GM18907 (cell line): ENCODE measurements around the gene L3MBTL3.
"Not testable (repeated sequence)": the region's sequence is repeated elsewhere in the genome, so short reads cannot be mapped to it uniquely, and the experiment has no call there.

Experiments
- ATAC-seq: cut with Tn5 transposase; IDR thresholded peaks from one replicate; pipeline ENCODE4 v1.9.1; 2021; ENCODE audit warnings: mild to moderate bottlenecking, moderate library complexity; ENCODE audit not compliant: unreplicated experiment

L3MBTL3 gene

DNA sequence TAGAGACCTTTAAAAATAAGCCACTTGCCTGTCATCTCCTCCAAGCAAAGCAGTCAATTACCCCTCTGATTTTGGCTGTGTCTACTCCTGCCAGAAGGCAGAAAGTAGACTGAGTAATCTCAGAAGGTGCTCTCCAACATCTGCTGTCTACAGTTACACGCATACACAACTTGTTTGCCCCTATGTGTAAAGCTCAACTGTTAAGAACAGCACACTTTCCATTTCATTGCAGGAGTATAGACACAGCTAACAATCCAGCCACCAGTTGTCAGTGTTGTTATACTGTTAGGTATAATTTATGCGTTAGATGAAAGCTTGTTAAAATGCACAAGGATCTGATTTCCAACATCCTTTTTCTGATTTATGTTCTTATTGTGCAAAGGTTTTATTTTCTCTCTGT is 116.2 kb downstream of the L3MBTL3 start:
- no peak for ATAC-seq

DNA sequence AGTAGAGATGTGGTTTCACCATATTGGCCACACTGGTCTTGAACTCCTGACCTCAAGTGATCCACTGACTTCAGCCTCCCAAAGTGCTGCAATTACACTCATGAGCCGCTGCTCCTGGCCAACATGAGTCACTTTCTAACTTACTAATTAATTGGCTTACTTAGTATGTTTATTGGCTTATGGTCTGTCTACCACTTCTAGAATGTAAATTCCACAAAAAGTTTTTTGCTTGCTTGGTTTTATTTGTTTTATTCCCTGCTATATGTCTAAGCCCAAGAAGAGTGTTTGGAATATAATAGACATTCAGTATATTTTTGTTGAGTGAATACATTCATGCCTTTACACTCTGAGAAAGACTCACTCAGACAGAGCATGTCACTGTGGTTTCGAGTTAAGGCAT is 118.4 kb downstream of the L3MBTL3 start:
- no peak for ATAC-seq

DNA sequence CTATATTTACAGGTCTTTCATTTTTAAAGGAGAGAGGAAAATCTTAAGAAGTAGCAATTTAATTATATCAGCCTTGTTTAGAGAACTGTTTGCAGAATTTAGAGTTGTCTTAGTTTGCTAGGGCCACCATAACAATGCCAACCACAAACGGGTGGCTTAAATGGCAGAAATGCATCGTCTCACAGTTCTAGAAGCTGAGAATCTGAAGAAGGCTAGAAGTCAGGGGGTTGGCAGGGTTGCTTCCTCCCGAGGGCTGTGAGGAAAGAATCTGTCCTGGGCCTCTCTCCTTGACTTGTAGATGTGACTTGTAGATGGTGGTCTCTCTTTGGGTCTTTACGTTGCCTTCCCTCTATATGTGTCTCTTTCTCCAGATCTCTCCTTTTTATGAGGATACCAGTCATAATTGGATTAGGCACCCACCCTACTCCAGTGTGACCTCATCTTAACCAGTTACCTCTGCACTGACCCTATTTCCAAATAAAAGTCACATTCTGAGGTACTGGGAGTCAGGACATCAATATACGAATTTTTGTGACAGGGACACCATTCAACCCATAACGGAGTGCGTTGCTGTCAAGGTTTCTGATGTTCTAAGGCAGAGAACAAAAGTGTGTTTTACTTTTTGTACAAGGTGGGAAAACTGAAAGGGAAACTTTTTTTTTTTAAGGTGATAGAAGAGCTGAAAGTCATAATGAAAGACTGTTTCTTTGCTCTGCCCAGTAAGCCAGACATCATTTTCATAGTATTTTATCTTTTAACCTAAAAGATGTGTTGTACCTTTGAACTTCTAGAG is 119.9 kb downstream of the L3MBTL3 start:
- ATAC-seq, result peak; percentile 77

DNA sequence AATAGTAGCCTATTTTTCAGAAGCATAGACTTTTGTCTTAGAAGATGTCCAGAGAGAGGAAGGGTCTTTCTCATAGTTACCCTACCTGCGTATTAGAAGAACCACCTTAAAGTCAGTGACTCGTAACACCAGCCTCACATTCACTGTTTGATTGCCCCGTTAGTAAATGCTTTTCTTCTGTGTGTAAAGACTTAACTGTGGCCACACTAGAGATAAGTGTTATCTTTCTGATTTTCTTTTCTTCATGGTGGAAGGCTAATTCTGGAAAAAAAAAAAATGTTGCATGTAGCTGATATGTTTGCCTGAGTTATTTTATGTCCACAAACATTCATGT is 120.5 kb downstream of the L3MBTL3 start:
- peak; percentile 36 for ATAC-seq

DNA sequence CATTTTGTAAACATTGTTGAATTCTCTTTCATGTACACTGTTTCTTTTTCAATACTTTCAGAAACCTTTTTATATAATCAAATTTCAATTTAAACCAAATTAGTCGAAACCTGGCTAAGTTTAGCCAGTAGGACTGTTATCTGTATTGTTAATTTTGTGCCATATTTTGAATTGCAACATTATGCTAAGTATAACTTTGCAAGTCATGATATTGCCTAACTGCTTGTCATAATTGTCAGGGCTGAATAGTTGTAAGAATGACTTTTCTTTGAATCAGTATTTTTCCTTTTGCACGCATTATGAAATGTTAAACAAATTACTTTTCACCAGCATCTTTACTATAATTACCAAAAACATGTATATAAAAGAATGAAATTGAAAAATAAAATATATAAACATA is 121.7 kb downstream of the L3MBTL3 start:
- ATAC-seq, result no peak

DNA sequence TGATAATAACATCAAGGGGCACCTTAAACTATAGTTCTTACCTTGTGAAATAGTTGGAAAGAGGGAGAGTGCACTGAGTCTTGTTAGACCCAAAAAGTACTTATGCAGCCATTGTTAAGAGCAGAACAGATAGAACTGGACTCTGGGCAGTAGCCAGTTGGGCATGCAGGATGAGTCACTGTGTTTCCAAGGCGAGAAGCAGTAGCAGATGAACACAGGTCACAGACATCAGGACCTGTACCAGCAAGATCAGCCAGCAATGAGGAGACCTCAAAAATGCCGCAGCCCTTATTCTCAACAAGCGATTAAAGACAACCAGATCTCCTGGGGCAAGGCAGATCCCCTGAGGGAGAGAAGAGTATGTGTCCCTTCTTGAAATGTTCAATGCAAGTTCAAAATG is 125.3 kb downstream of the L3MBTL3 start:
- ATAC-seq, result no peak

DNA sequence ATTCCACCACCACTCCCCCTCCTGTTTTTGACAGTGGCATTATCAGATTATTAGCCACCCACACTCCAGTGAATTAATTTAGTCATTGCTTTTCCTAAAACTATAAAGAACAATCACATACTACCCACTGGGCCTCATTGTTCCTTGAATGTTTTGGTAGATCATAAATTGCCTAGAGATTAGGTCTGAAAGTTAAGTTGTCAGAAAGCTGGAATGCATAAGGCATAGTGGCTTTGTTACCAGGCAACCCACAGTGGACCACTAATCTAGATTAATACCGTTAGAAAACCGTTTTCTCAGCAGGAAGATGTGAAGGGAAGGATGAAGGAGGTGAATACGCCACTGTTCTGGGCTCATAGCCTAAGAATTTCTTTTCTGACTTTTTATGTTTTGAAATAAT is 128.7 kb downstream of the L3MBTL3 start:
- no peak for ATAC-seq

DNA sequence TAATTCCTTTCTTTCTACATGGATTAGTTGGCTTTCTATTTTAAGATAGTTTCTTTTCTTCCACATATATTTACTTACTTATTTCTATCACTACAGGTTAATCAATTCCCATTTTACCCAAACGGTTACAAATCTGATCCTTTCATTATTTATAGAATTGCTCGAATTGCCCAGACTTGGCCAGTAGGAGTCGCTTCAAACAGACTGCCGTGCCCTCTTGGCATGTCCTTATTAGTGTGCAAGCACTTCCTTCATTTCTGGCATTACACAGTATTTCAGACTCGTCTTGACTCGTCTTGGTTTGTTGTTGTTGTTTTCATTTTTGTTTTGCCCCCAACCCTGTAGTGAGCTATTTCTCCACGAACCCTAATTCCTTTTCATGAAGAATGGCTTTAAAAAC is 129.8 kb downstream of the L3MBTL3 start:
- no peak for ATAC-seq

DNA sequence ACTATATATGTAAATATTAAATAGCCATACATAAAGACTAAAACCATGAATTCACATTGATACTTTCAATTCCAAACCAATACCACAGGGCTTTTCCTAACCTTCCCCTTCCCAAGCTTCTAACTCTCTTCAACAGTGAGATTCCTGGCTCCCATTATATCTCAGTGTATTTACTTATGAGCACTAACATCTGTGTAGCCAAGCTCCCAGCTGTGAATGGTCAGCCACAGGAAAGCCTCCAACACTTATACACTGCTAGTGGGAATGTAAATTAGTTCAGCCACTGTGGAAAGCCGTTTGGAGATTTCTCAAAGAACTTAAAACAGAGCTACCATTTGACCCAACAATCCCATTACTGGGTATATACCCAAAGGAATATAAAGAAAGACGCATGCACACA is 130.6 kb downstream of the L3MBTL3 start:
- ATAC-seq, result not testable (repeated sequence)

DNA sequence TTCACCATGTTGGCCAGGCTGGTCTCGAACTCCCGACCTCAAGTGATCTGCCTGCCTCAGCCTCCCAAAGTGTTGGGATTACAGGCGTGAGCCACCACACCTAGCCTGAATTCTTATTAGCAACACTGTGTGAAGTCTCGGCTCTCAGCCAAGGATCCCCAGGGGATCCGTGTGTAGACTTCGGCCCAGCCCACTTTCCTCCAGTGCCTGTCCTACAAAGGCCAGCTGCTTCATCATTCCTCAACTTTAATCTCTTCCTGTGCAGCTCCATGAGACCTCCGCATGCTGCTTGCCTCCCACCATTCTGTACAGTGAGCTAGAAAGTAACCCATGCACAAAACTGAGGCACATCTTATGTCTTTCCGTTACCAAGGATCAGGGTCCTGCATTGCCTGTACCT is 132.5 kb downstream of the L3MBTL3 start:
- ATAC-seq, result no peak

DNA sequence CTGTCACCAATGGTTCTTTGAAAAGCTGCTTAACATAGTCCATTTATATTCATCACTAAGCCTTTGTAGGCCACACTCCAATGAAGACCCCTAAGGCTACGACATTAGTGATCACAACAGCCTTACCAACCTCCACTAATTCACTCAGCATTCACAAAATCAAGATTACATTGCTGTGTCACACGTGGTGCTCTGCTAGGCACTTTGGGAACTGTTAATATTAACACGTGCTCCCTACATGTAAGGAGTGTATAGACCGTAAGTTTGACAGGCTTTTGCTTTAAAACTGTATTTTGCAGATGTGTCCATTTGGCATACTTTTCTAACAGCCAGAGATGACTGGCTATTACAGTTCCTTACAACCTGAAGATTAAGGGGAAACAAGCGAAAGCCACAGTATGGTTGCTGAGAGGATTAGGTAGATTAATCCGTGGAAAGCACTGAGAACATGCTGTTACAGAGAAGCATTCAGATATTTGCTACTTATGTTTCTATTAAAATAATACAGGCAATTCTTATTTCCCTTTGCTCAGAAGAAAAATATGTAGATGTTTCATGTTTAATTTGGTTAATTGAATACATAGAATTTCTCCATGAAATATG is 134.6 kb downstream of the L3MBTL3 start:
- no peak for ATAC-seq

DNA sequence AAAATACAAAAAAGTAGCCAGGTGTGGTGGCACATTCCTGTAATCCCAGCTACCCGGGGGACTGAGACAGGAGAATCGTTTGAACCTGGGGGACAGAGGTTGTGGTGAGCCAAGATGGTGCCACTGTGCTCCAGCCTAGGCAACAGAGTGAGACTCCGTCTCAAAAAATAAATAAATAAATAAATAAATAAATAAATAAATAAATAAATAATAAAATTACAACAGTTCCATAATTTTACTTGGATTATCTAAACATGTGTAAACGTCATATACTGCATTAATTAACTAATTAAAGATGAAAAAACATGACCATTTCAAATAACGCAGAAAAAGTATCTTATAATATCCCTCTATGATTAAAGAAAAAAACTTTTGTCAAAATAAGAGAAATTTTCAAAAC is 138.5 kb downstream of the L3MBTL3 start:
- ATAC-seq, result no peak

DNA sequence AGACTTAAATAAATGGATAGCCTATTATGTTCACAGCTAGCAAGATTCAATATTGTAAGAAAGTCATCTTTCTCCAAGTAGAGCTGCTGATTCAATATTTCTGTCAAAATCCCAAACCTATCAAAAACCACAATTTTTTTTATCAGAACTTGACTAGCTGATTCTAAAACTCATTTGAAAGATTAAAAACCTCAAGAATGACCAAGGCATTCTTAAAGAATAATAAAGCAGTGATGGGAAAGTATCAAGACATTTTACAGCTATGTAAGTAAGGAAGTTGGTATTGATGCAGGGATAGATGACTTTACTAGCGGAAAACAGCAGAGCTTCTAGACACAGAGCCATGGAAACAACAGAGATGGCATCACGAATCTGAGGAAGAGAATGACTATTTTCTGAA is 139.7 kb downstream of the L3MBTL3 start:
- ATAC-seq, result no peak

DNA sequence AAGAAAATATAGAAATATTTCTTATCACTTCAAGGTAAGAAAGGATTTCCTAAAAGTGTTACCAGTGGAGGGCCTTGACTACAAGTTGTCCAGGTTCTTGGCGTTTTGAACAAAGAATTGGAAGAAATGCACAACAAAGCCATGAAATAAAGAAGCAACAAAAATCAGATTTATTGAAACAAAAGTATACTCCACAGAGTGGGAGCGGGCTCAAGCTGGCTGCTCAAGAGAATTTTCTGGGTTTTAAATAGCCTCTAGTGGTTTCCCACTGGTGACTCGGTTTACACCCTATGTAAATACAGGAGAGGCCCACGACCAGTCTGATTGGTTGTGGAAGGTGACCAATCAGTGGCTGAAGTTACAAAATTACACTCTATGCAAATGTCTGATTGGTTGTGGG is 140.2 kb downstream of the L3MBTL3 start:
- no peak for ATAC-seq

DNA sequence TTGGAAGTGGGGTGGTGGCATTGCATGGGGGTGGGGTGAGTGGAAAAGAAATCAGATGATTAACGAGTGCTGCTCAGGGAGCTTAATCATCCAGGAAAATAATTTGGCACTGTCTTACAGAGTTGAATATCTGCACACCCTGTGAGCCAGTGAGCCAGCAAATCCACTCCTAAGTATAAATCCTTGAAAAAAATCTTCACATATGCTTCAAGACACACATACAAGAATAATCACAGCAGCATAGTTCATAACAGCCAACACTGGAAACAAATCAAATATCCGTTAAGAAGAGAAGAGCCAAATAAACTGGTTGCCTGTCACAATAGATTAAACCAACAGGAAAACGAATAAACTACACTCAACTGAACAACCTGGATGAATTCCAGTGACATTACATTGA is 141.6 kb downstream of the L3MBTL3 start:
- no peak for ATAC-seq

DNA sequence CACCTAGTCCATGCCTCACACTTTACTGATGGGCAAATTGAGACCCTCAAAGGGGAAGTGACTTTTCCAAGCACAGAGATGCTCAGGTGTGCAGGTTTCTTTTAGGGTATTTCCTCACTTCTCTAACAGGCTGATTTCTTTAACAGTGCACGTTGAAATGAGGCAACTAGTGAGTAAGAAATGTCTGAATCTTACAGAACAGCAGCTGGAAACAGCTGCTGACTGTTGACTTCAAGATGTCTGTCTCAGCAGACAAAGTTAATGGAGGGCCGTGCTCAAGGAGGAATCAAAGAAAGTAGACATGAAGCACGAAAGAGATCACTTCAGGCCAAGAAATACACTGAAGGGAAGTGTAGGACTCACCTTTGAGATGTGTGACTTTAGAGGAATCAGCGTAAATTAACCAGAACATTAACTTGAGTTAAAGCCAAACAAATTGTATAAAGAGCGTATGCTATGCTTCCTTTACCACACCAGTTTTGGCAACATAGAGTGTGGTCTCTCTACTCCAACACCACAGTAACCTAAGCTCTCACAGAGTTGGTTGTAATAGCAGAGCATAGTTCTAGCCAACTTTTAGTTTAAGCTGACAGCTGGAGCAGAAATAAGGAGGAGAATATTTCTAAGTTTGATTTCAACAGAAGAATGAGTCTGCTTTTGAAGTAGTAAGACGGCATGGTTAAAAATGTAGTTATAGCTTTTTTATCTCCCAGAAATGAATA is 143.5 kb downstream of the L3MBTL3 start:
- no peak for ATAC-seq

DNA sequence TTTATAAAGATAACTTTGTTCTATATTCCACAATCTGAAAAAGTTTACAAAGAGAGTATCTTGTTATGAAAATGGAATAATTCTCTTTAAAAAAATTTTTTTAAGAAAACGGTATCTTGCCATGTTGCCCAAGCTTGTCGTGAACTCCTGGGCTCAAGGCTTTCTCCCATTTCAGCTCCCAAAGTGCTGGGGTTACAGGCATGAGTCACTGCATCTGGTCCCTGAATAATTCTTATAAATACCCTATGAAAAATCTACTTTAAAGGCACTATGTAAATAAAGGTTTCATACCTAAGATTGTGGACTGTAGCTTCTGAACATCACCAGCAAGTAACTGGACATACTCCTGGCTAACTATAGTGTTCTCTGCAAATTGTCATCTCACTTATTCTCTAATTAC is 144.0 kb downstream of the L3MBTL3 start:
- ATAC-seq, result no peak

DNA sequence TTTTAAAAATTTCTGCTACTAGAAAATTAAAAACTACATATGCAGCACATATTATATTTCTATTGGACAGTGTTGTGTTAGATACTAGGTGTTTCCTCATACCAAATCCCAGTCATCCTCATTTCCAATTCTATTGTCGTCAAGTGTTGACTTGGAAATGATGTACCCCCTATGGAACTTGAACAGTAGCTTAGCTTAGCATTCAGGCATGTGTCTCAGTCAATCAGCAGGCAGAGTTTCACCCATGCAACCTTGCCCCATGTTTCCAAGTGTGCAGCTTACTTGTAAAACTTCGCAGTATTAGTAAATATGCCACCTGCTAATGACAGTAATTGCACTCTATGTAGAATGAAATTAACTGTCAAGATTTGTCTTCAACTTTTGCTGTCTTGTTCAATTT is 144.9 kb downstream of the L3MBTL3 start:
- ATAC-seq, result no peak

DNA sequence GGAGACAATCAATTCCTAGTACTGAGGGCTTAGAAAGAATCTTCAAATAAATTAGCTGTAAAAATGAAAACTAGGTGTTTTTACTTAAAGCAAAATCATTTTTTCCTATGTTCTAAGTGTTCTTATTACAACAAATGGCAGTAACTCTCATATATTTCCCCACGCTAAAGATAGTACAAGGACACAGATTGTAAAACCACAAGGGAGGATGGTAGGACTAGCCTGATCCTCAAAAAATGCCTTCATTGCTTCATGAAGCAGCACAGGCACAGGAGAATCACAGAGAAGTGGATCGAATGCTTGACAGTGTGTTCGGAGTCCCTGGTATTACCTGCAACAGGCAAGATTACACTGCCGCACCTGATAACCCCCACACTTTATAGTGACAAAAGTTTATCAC is 145.9 kb downstream of the L3MBTL3 start:
- no peak for ATAC-seq

DNA sequence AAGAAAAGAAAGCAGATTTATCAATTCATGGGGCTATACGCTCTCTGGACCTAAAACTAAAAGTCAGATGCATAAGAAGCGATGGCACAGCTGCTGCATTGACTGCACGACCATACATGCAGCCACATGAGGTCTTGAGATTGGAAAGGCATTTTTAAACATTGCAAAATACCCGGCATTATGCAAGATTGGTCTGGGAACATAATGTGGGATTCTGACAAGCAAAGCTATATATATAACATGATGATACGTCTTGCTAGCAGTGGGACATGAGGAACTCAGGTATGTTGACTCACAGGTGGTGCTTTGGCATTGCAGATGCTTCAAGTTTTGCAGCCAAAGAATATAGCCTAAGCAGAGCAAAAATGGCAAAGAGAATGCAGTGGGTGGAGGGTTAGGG is 149.3 kb downstream of the L3MBTL3 start:
- ATAC-seq, result no peak

DNA sequence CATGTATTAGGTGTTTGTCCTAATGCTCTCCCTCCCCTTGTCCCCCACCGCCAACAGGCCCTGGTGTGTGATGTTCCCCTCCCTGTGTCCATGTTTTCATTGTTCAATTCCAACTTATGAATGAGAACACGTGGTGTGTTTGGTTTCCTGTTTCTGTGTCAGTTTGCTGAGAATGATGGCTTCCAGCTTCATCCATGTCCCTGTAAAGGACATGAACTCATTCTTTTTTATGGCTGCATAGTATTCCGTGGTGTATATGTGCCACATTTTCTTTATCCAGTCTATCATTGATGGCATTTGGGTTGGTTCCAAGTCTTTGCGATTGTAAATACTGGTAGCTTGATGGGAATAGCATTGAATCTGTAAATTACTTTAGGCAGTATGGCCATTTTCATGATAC is 151.8 kb downstream of the L3MBTL3 start:
- ATAC-seq, result not testable (repeated sequence)

DNA sequence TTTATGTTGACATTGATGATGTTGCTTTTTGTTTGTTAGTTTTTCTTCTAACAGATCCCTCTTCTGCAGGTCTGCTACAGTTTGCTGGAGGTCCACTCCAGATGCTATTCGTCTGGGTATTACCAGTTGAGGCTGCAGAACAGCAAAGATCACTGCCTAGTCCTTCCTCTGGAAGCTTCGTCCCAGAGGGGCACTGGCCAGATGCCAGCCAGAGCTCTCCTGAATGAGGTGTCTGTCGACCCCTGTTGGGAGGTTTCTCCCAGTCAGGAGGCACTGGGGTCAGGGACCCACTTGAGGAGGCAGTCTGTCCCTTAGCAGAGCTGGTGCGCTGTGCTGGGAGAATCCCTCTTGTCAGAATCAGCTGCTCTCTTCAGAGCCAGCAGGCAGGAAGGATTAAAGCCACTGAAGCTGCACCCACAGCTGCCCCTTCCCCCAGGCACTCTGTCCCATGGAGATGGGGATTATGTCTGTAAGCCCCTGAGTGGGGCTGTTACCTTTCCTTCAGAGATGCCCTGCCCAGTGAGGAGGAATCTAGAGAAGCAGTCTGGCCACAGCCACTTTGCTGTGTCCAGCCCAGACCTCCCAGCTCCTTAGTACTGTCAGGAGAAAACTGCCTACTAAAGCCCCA is 155.1 kb downstream of the L3MBTL3 start:
- not testable (repeated sequence) for ATAC-seq
